Measurements from ENCODE around the gene CD200. TPM values are rescaled to one million over a fixed set of nuclear protein-coding genes. Genes with fewer than 3 reads are reported as not detected.

Gene CD200
- total RNA-seq, 1 donor from 2014 or later = 1.4 TPM

DNA sequence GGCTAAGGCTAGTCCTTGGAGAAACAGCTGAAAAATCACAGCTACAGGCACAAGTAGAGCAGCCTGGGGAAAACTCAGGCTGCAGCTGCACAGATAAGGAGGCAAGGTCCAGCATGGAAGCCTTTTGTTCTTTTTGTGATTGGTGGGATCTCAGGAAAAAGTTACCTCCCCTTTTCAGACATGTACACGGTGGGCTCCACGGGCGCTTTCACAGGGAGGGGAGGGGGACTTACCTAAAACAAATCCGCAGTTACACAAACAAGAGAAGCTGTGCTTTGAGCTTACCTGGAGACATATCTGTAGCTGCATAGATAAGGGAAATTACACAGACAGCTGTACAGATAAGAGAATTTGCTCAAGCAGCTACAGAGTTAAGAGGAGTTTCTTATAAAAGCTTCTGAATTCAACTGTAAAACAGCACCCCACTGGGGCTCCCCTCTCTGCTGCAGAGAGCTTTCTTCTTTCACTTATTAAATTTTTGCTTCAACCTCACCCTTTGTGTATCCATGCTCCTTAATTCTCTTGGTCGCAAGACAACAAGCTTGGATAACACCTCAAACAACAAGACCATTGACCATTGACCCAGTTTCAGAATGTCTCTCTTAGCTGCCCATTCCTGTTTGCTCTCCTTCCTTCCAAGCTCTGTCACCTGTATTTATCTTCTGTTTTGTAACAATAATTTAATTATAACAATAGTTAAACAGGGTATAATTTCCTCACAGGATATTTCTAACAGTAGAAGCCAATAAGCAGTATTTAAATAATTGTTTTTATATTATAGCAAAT, 10.9 kb upstream of the CD200 start:
- intact Hi-C loops (cut with DNase I) = no loop called here
- no peak for DNase-seq (ENCODE audit: low spot score)

DNA sequence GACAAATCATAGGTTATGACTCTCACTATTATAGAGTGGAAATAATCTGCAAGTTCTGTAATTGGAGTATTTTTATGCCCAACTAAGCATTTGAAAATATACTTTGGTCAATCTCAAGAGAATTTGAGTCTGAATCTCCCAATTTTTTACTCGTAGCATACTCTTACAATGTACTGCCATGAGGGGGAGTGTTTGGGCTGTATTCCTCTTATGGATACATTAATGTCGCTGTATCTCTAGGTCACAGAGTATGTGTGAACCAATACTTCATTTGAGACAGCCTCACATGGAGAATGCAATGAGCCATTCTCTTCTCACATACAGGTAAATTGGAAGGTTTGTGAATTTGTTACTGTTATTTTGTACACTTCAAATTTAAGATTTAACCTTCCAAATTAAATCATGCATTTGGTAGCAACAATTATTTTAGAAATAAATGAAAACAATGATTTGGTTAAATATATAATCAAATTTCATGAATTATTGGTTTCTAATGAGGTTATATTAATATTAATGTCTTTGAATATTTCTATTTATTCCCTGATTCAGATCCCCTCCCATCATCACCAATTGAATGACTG, 5.5 kb upstream of the CD200 start:
- intact Hi-C loops (cut with DNase I) = no loop called here
- DNase-seq (ENCODE audit: low spot score) = no peak

DNA sequence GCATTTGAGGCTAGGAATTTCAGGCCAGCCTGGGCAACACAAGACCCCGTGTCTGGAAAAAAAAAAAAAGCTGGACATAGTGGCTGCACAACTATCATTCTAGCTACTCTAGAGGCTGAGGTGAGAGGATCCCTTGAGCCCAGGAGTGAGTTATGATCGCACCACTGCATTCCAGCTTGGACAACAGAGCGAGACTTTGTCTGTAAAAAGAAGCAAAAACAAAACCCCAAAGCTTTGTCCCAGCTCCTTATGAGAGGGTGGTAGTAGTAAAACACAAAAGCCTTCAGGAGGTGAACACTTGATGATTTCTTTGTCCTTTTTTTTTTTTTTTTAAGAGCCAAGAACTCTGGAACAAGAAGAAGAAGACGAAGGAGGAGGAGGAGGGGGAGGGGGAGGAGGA, 1.1 kb upstream of the CD200 start:
- DNase-seq (ENCODE audit: low spot score) = no peak
- intact Hi-C loops (cut with DNase I) = loop anchor here (5.0 kb wide), 1 partner anchor 185 kb away; no protein-coding TSS in a partner anchor

DNA sequence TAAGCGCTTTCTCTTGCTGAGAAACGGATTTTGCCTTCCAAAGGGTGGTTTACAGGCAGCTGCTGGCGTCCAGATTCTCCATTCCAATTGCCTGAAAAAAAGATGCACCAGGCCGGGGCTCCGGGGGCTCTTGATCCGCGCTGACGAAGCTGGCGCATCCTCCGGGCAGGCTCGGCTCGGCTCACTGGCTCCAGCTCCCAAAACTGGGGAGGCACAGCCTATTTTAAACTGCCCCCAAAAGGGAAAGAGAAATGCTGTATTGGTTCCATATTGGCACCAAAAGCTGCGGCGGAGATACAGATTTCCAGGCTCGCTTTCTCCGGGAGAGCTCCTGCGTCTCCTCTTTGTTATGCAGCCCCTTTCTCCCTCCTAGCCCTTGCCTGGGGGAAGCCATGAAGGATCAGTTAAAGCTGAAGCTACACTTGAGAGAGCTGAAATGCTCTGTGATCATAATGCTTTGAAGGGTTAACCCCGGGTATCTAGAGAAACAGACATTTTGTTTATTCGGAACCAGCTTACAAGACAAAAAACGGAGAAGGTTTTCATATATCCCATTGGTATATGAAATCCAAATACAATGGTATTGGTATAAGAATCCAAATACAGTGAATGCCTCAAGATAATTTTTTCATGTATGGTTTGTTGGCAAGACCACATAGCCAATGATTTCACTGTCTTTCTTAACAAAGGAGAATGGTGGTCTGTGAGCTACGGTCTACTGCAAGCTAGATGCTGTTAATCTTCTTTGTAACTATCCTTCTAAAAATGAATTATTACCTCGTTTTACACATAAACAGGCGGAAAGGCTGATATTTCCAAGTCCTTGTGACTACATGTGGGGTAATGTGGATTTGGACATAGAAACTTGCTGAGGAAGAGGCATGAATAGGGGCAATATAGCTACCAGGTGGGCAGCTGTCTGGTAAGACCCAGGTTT, 693 bp downstream of the CD200 start:
- intact Hi-C loops (cut with DNase I) = loop anchor here (5.0 kb wide), 1 partner anchor 184 kb away; no protein-coding TSS in a partner anchor
- DNase-seq (ENCODE audit: low spot score) = peak; percentile 73

DNA sequence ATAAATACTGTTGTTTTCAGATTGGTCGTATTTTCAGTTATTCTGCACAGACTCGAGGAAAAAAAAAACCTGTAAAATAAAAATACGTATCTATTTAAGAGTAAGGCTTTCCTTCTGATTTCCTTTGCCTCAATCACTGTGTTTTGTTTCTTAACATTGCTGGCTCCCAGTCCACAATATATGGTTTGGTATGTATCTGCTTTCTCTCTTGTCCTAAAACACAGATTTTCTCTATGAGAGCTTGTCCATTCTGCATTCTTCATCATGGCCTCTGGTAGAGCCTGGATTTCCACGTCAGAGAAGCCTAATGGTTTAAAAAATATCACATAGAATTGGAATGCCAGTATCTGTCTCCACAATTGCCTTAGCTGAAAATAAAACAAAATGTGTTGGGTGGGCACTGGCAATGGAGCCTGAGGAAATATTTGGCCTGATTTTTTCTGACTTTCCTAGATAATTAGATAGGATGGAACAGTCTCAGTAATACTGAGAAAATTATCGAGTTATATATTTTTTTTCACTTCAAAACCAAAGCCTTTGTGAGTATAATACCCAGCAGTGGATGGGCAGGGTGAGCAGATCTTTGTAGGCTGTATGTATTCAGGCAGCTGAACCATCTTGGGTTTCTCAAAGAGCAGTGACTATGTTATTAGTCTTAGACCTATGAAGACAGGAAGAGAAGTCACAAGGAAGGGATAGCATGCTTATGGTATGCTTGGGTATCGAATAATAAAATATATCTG, 1.9 kb downstream of the CD200 start:
- intact Hi-C loops (cut with DNase I) = loop anchor here (5.0 kb wide), 1 partner anchor 182 kb away; no protein-coding TSS in a partner anchor
- DNase-seq (ENCODE audit: low spot score) = no peak

DNA sequence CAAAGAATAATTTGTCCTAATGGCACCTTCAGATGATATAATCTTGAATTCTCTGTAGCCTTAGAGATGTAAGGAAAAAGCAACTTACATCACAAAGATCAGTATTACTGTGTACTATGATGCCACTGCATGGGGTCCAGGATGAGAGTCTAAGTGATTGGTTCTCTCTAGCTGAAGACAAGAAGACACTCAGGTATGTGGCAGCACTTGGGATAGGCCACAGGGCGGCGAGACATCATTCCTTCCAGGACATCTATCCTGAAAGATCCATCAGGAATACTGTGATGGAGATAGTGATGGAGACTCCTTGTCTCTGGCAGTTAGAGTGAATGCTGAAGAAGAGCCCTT, 2.5 kb downstream of the CD200 start:
- DNase-seq (ENCODE audit: low spot score) = no peak
- intact Hi-C loops (cut with DNase I) = no loop called here

DNA sequence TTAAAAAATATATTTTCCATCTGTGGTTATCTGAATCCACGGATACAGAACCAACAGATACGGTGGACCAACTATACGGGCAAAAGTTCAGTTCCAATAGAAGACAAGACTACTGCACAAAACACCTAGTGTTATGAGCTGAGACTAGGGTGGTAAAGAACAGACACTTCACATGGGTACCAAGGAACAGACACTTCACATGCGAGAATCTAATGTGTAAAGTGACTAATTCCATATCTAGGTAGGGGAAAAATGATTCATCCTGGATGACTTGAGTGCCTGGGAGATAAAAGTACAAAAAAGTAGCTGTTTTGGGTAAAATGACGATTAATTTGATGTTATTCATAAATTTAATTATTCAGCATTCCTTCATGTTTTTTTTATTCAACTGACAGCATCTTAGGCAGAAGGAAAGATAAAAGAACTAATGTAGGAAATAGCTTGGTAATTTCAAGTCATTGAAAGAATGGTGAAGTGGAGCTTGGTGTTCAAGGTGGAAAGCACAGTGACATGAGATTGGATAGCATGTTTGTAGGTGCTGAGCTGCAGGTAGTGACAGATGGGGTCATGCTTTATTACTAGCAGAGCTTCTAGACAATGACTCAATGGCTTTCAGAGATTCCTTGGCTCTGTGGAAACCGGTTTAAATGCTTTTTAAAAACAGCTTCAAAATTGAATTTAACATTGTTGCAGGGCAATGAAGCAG, 5.2 kb downstream of the CD200 start:
- intact Hi-C loops (cut with DNase I) = no loop called here
- DNase-seq (ENCODE audit: low spot score) = no peak

DNA sequence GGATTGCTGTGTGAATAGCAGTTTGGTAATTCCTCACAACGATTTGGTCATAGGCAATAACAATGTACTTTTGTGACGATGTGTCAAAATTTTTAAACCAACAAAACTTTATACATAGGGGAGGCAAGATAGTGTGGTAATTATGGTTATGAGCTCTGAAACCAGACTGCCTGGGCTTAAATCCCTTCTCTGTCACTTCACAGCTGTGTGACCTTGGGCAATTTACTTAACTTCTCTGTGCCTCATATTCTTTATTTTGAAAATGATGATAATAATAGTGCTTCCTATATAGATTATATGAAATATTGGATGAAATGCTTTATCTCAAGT, 5.7 kb downstream of the CD200 start:
- intact Hi-C loops (cut with DNase I) = no loop called here
- no peak for DNase-seq (ENCODE audit: low spot score)

DNA sequence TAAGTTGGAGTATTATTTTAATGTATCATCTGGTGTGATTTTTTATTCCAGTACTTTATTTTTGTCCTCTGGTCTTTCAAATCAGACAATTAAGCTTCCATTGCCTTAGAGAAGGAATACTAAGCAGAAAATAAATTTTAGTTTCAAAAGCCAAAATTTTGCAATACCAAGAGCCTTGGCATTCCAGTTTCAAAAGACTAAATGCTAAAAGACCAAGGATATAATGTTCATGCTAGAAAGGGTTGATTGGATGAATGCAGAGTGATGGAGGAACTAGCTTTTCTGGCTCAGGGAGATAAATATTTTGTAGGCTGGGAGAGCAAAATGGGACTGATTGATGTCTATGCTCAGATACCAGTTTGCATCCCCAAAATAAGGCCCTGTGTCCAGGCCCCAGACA, 6.2 kb downstream of the CD200 start:
- DNase-seq (ENCODE audit: low spot score) = no peak
- intact Hi-C loops (cut with DNase I) = no loop called here

DNA sequence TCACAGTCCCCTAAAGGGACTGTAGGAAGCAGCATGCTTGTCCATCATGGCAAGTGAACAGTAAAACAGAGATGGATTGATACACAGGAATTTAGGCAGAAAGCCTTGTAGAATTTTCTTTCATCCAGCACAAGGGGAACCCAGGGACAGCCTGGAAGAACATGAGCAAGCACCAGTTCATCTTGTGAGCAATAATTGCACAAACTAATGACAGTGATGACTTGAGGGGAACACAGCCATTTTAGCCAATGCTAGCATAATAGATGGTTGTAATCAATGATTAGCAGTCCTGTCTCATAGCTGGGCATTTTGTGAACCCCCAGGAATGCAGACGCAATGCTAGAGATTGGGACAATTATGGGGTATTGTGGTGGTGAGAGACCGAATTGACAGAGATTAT, 6.7 kb downstream of the CD200 start:
- DNase-seq (ENCODE audit: low spot score) = no peak
- intact Hi-C loops (cut with DNase I) = no loop called here

DNA sequence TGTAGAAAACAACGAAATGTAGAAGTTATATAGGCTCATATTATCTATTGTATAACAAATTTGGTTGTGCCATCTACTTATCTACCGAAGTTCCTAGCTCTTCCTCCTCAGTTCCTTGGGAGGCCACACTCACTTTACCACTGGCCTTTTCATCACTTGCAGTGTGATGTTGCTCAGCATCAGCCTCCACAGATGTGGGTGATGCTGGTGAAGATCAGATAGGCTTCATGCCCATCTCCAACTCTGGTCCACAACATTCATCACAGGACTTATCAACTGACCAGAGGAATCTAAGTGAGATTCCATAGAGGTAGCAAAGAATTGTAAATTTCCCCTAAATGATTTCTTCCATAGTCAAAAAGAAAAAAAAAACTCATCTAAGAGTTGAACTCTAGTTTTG, 8.4 kb downstream of the CD200 start:
- no peak for DNase-seq (ENCODE audit: low spot score)
- intact Hi-C loops (cut with DNase I) = no loop called here

DNA sequence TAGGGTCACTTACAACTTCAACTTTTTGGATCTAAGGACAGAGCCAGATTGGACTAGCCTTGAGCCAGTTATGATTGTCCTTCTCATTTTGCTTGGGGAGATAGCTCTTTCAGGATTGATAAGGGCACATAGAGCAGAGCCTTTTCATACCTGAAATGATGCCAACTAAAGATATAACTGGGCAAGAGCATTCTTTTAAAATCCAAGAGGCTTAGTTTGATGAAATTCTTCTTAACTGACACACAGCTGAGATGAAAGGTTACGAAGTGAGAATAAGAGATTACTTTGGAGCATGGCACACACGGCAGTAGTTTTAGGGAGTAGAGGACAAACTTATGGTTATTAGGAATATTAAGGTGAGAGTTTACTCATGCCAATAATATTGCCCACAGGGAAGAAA, 12.7 kb downstream of the CD200 start:
- intact Hi-C loops (cut with DNase I) = no loop called here
- no peak for DNase-seq (ENCODE audit: low spot score)

DNA sequence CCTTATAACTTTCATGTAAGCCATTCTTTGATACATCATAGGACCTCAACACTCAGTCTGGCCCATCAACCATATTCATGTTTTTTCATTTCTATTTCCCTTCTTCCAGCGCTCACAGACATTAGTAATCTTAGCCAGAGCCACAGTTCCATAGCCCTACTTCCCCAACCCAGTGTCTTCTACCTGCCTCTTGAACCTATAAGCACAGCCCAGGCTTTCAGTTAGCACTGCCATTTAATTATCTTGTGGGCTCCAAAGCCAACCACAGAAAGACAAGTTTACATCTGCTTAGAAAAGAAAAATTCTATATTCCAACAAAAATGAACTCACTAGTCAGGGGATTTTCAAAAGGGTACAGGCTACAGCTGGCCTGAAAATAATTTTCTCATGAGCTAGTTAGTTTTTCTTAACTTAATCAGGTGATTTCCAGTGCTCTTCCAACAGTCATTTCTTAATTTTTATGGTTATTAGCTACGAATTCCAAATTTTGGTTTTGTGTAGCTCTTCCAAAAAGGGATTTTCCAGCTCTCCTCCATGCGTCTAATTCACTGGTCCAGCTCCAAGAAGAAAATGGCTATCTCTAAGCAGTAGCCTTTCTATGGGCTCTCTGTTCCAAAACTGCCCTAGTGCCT, 13.7 kb downstream of the CD200 start:
- DNase-seq (ENCODE audit: low spot score) = no peak
- intact Hi-C loops (cut with DNase I) = no loop called here

DNA sequence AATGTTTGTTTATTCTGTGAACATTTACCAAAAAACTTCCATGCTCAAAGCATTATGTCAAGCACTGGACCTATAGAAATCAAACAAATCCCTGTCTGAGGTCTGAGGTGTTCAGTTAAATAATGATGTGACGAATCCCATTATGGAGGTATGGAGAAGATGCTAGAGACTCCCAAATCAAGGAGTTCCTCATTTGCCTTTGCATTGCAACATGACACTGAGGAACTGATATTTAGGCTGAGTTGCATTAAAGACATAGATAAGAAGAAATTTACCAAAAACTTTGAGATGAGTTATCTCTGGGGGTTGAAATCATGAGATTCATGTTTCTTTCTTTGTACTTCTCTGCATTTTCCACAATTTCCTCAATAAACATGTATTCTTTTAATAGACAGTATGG, 16.0 kb downstream of the CD200 start:
- no peak for DNase-seq (ENCODE audit: low spot score)
- intact Hi-C loops (cut with DNase I) = no loop called here

DNA sequence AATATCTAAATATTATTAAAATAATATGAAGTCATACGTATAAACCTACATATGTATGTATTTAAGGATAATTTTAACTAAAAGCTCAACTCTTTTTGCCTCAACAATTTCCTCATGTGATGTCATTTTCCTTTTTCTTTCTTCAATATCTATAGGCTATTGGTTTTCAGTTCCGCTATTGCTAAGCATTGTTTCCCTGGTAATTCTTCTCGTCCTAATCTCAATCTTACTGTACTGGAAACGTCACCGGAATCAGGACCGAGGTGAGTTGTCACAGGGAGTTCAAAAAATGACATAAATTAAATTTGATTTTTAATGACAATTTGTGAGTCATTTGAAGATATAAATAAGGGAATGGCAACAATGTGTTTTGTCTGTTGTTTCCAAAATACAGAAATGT, 16.6 kb downstream of the CD200 start:
- intact Hi-C loops (cut with DNase I) = no loop called here
- DNase-seq (ENCODE audit: low spot score) = no peak

DNA sequence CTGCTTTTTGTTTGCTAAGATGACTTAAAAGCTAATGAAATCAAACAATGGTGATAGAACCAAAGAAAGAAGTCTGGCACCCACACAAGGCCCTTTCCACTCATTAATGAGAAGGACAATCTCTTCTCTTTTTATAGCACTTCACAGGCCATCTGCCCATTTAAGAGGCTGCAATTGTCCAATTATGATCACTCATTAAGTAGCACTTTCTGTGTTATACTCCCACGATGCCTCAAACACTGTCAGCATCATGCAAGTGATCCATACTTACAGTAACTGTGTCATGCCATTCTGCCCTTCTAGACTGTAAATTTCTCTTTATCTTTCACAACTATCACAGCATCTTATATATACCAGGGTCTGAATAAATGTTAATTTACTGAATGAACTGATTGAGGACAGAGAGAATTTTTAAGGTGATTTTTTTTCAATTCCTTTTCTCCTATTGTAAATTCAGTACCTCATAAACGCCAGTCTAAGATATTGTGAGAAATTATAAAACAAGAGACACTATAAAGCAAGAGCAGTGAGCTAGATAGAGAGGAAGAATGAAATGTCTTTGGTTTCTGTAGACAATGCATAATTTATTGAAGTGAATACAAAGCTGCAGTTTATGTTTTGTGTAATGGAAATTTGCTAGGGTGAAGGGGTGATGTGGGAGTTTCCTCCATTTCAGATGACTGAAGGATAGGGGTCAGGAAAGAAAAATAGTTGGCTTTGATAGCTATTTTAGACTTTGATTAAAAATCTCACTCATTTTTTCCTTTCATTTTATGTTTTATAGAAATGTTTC, 17.3 kb downstream of the CD200 start:
- no peak for DNase-seq (ENCODE audit: low spot score)
- intact Hi-C loops (cut with DNase I) = no loop called here

DNA sequence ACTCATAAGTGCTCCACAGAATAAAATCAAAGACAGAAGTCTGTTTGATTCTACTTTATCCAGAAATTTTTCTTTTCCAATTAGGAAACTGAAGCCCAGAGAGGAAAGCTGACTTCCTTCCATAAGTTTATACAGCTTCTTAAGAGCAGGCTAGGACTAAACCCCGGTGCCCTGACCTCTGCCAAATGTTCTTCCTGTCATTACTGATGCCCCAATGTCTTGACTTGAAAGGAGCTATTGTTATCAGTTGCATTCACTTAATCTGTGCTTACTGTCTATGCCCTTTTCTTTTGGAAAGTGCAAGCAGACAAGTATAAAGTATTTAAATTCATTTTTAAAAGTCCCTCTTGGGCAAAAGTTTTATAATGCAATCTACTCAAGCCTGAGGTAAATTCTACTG, 18.1 kb downstream of the CD200 start:
- DNase-seq (ENCODE audit: low spot score) = no peak
- intact Hi-C loops (cut with DNase I) = no loop called here

DNA sequence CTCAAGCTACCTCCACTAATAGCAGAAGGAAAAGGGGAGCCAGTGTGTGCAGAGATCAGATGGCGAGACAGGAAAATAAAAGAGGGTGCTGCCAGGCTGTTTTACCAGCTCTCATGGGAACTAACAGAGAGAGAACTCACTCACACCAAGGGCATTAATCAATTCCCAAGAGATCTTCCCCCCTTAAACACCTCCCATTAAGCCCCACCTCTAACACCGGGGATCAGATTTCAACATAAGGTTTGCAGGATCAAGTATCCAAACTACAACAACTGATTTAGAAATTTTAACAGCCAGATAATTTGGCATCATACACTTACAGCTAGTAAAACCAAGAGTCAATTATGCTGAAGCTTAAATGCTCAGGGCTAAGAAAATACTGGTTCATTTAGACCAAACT, 18.9 kb downstream of the CD200 start:
- DNase-seq (ENCODE audit: low spot score) = no peak
- intact Hi-C loops (cut with DNase I) = no loop called here
